H1 (cell line): ENCODE results near the gene NHSL2. TPM values are rescaled to one million over a fixed set of nuclear protein-coding genes. Genes with fewer than 3 reads are reported as not detected.

Source experiments
- CTCF ChIA-PET: fragments of 300-600 bp; sonication (Branson Sonifier 250); formaldehyde crosslinking; loops from one replicate; lab custom pipeline; 2021; ENCODE audit not compliant: partially characterized antibody; lab: Charles Lee
- POLR2A ChIA-PET: fragments of 300-600 bp; sonication (Branson Sonifier 250); formaldehyde crosslinking; loops from one replicate; lab custom pipeline; 2021; ENCODE audit warnings: inconsistent platforms; ENCODE audit not compliant: partially characterized antibody; lab: Charles Lee
- DNase-seq, 2 experiments: peaks; one replicate each; pipeline versions ENCODE4 v3.0.0 to v3.0.0-alpha.2; 2010 to 2022; ENCODE audit warnings: low spot score in 2 of 2, low read depth in 1 of 2, mixed read lengths in 1 of 2
- FAIRE-seq: peaks from 2 replicates; lab custom pipeline; 2011; peaks lifted over from hg19 to GRCh38; lab: Jason Lieb, UNC
- H2AFZ ChIP-seq: 2 replicates; pipeline ENCODE4 v1.8.1; 2012; ENCODE audit warnings: low read length, inconsistent platforms
- H2AK5ac ChIP-seq: 2 replicates; pipeline ENCODE4 v1.6.1; 2013; ENCODE audit warnings: low read depth, low read length
- H2BK120ac ChIP-seq: replicated peaks from 2 replicates; pipeline ENCODE3; 2013; ENCODE audit warnings: low read depth, low read length, inconsistent platforms
- H2BK12ac ChIP-seq: 2 replicates; pipeline ENCODE4 v1.6.1; 2013; ENCODE audit warnings: low read depth, low read length
- H2BK15ac ChIP-seq: 2 replicates; pipeline ENCODE4 v1.6.1; 2013; ENCODE audit warnings: low read length
- H2BK20ac ChIP-seq: 2 replicates; pipeline ENCODE4 v1.6.1; 2013; ENCODE audit warnings: low read length
- H2BK5ac ChIP-seq: 2 replicates; pipeline ENCODE4 v1.6.1; 2013; ENCODE audit warnings: low read depth, low read length
- H3K14ac ChIP-seq: 2 replicates; pipeline ENCODE4 v1.6.1; 2013; ENCODE audit warnings: inconsistent platforms; ENCODE audit not compliant: insufficient read length
- H3K18ac ChIP-seq: 2 replicates; pipeline ENCODE4 v1.6.1; 2013; ENCODE audit warnings: low read length; ENCODE audit errors: extremely low read depth
- H3K23ac ChIP-seq: 2 replicates; pipeline ENCODE4 v1.6.1; 2013; ENCODE audit warnings: inconsistent platforms; ENCODE audit not compliant: insufficient read length
- H3K23me2 ChIP-seq: 2 replicates; pipeline ENCODE4 v1.6.1; 2013; ENCODE audit warnings: low read depth, low read length
- H3K27ac ChIP-seq: 2 replicates; pipeline ENCODE4 v1.6.1; 2011; ENCODE audit warnings: low read depth, low read length, inconsistent platforms
- H3K27me3 ChIP-seq, 4 experiments: replicated peaks in 1 of 4; 1 replicate in 1 of 4; 2 replicates in 3 of 4; pipeline versions ENCODE4 v1.6.1 to v1.8.1; 2011 to 2013; ENCODE audit warnings: low read length in 3 of 4, mild to moderate bottlenecking in 3 of 4, inconsistent platforms in 2 of 4, mixed read lengths in 2 of 4, moderate library complexity in 1 of 4; ENCODE audit not compliant: control insufficient read depth in 3 of 4, insufficient read depth in 3 of 4; ENCODE audit errors: extremely low read depth in 1 of 4
- H3K36me3 ChIP-seq, 4 experiments: 2 replicates each; pipeline versions ENCODE4 v1.6.1 to v1.8.1; 2011 to 2013; ENCODE audit warnings: mild to moderate bottlenecking in 4 of 4, low read length in 3 of 4, moderate library complexity in 2 of 4, control low read depth in 1 of 4, inconsistent platforms in 1 of 4; ENCODE audit not compliant: insufficient read depth in 4 of 4, control insufficient read depth in 2 of 4
- H3K4ac ChIP-seq: replicated peaks from 2 replicates; pipeline ENCODE3; 2013; ENCODE audit warnings: low read length, low read depth, mixed read lengths, inconsistent platforms; ENCODE audit not compliant: insufficient read length
- H3K4me1 ChIP-seq, 4 experiments: replicated peaks in 1 of 4; 1 replicate in 1 of 4; 2 replicates in 3 of 4; pipeline versions ENCODE4 v1.6.1 to v1.8.1; 2011 to 2013; ENCODE audit warnings: low read length in 3 of 4, inconsistent platforms in 2 of 4, mixed read lengths in 1 of 4; ENCODE audit not compliant: insufficient read depth in 4 of 4, control insufficient read depth in 3 of 4
- H3K4me2 ChIP-seq, 2 experiments: 2 replicates each; pipeline versions ENCODE4 v1.6.1 to v1.8.1; 2011 to 2013; ENCODE audit warnings: low read depth in 2 of 2, low read length in 2 of 2, control low read depth in 1 of 2, inconsistent platforms in 1 of 2, mild to moderate bottlenecking in 1 of 2; ENCODE audit not compliant: insufficient read depth in 1 of 2
- H3K4me3 ChIP-seq, 4 experiments: fragments of 200-600, 300-600 bp in 1 of 4; sonication (generic), shearing (Covaris generic), sonication (Bioruptor Twin) in 1 of 4; 2 replicates each; pipeline versions ENCODE4 v1.5.1 to v1.8.1; 2011 to 2016; ENCODE audit warnings: low read length in 4 of 4, low read depth in 3 of 4, control low read depth in 2 of 4, inconsistent platforms in 2 of 4, mild to moderate bottlenecking in 2 of 4, mixed read lengths in 1 of 4, moderate library complexity in 1 of 4; ENCODE audit not compliant: insufficient read depth in 2 of 4; ENCODE audit errors: extremely low read depth in 1 of 4
- H3K56ac ChIP-seq: replicated peaks from 2 replicates; pipeline ENCODE3; 2013; ENCODE audit warnings: low read depth, mild to moderate bottlenecking, mixed read lengths, low read length, inconsistent platforms; ENCODE audit not compliant: insufficient read length
- H3K79me1 ChIP-seq: 2 replicates; pipeline ENCODE4 v1.6.1; 2013; ENCODE audit warnings: low read depth, low read length, control low read depth
- H3K79me2 ChIP-seq, 2 experiments: 2 replicates each; pipeline versions ENCODE4 v1.6.1 to v1.8.1; 2012 to 2013; ENCODE audit warnings: low read length in 2 of 2, mild to moderate bottlenecking in 2 of 2, inconsistent platforms in 1 of 2; ENCODE audit not compliant: insufficient read depth in 2 of 2, control insufficient read depth in 1 of 2
- H3K9ac ChIP-seq, 4 experiments: replicated peaks in 1 of 4; 1 replicate in 1 of 4; 2 replicates in 3 of 4; pipeline versions ENCODE4 v1.6.1 to v1.8.1; 2011 to 2013; ENCODE audit warnings: low read depth in 3 of 4, low read length in 3 of 4, control low read depth in 2 of 4, mild to moderate bottlenecking in 2 of 4, moderate library complexity in 2 of 4, inconsistent platforms in 1 of 4; ENCODE audit errors: extremely low read depth in 1 of 4
- H3K9me3 ChIP-seq, 2 experiments: 2 replicates each; pipeline versions ENCODE4 v1.6.1 to v1.8.1; 2012 to 2013; ENCODE audit warnings: mild to moderate bottlenecking in 2 of 2, moderate library complexity in 2 of 2, control low read depth in 1 of 2, inconsistent platforms in 1 of 2, low read depth in 1 of 2, low read length in 1 of 2, mixed read lengths in 1 of 2; ENCODE audit not compliant: insufficient read depth in 2 of 2
- H4K20me1 ChIP-seq, 2 experiments: replicated peaks in 1 of 2; 2 replicates each; pipeline versions ENCODE3 to v1.8.1; 2011 to 2013; ENCODE audit warnings: inconsistent platforms in 2 of 2, low read length in 2 of 2, mild to moderate bottlenecking in 1 of 2; ENCODE audit not compliant: insufficient read depth in 2 of 2, control insufficient read depth in 1 of 2
- H4K5ac ChIP-seq: 2 replicates; pipeline ENCODE4 v1.6.1; 2013; ENCODE audit warnings: low read length, low read depth, mixed read lengths, inconsistent platforms; ENCODE audit not compliant: insufficient read length
- H4K8ac ChIP-seq: 2 replicates; pipeline ENCODE4 v1.8.0; 2013; ENCODE audit warnings: mild to moderate bottlenecking, moderate library complexity, low read length, inconsistent platforms; ENCODE audit not compliant: insufficient read depth; ENCODE audit errors: extremely low read depth
- H4K91ac ChIP-seq: replicated peaks from 2 replicates; pipeline ENCODE3; 2013; ENCODE audit warnings: low read length, mixed read lengths, inconsistent platforms; ENCODE audit not compliant: insufficient read length
- BACH1 ChIP-seq: IDR thresholded peaks from 2 replicates; pipeline ENCODE4 v1.6.1; 2012; ENCODE audit warnings: low read length, improper control_type of control experiment
- HDAC2 ChIP-seq, 2 experiments: fragments of 300-600 bp in 1 of 2; sonication (generic) in 1 of 2; IDR thresholded peaks; 2 replicates each; pipeline ENCODE4 v1.6.1; 2011 to 2012; ENCODE audit warnings: low read depth in 2 of 2, low read length in 2 of 2, mild to moderate bottlenecking in 2 of 2, moderate library complexity in 2 of 2, borderline replicate concordance in 1 of 2, inconsistent platforms in 1 of 2
- RBBP5 ChIP-seq: IDR thresholded peaks from 2 replicates; pipeline ENCODE4 v1.7.1; 2012; ENCODE audit warnings: low read depth, mild to moderate bottlenecking, inconsistent platforms, low read length, moderate library complexity, borderline replicate concordance
- SUZ12 ChIP-seq: fragments of 200-600 bp; sonication (generic); IDR thresholded peaks from 2 replicates; pipeline ENCODE4 v1.6.1; 2012; ENCODE audit warnings: mild to moderate bottlenecking, inconsistent platforms, low read length, moderate library complexity, mixed read lengths
- WGBS, 2 experiments: shearing (Covaris generic) in 1 of 2; methylation state at CpG; one replicate each; pipeline versions ENCODE4 v1.1.6 to v1.1.7; 2013 to 2015; ENCODE audit warnings: low lambda C conversion rate in 2 of 2, mixed read lengths in 2 of 2, inconsistent platforms in 1 of 2, low coverage in 1 of 2, missing lambda C conversion rate in 1 of 2; ENCODE audit not compliant: insufficient replicate concordance in 2 of 2, insufficient coverage in 1 of 2, insufficient read length in 1 of 2; ENCODE audit errors: extremely low coverage in 1 of 2, missing lambda C conversion rate in 1 of 2; 5-methylcytosine and 5-hydroxymethylcytosine counted together
- polyA plus RNA-seq, 7 experiments: library from polyadenylated mRNA; depleted of rRNA in 3 of 7; stranded (reverse) in 5 of 7; unstranded in 2 of 7; fragments of >200 nt in 5 of 7; fragments of 200-250 nt in 2 of 7; gene quantifications; 1 replicate in 5 of 7; 2 replicates in 1 of 7; 4 replicates in 1 of 7; pipeline versions ENCODE4 v1.2.1 to v1.2.3, GENCODE V29; 2011 to 2013; ENCODE audit warnings: missing spikeins in 2 of 7, mixed read lengths in 2 of 7
- total RNA-seq: library from RNA; stranded (reverse); fragmentation: NEBNext Ultra II Directional; extraction: Animal tissue kit (Norgen Biotek cat#: 25700); gene quantifications from 2 replicates; pipeline ENCODE4 v1.2.1, GENCODE V29; 2021

The NHSL2 gene
- total and polyA plus RNA-seq, 2 of the 8 experiments (the other 6 are each of a cell fraction or from before 2014, with no cell fraction given): 3.7 to 7.2 TPM

DNA sequence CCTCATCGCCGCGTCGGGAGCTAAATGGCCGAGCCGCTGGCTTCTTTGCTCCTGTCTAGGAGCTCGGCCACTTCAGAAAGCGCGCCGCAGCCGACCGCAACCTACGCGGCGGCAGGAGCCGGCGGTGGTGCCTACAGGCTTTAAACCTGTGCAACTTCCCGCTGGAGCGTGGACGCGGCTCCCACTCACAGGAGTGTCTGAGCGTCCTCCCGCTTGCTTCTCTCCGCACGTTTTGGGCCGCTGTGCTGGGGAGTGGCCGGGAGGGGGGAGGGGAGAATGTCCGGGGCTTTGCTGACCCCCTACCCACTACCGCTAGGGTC is 1.0 kb downstream of the NHSL2 start:
- FAIRE-seq (no peak), DNase-seq (no peak)
- H3K23ac ChIP-seq: no peak overlapping the region
- H3K27ac ChIP-seq: peak overlapping the region; percentile 45; the same call in 1 of the 2 replicates
- peak overlapping the region in 3 of 4 experiments; percentile 25 to 47 (median 34); a peak in 5 of 7 replicates for H3K9ac ChIP-seq
- H3K27me3 ChIP-seq: no peaks in the 10 kb centered on the region
- peak overlapping the region; percentile 30 for H3K56ac ChIP-seq
- H3K4ac ChIP-seq: no peak overlapping the region
- H2BK15ac ChIP-seq: no peak overlapping the region
- H2AFZ ChIP-seq: no peak overlapping the region
- H2BK120ac ChIP-seq: no peak overlapping the region
- no peak overlapping the region; the same call in 1 of the 2 replicates for H3K18ac ChIP-seq
- H2AK5ac ChIP-seq: no peak overlapping the region
- peaks cover 0 to 4% of the 10 kb centered on the region in 2 experiments for H4K20me1 ChIP-seq
- H3K4me2 ChIP-seq: peak overlapping the region; percentile 77 to 87
- H4K8ac ChIP-seq: no peak overlapping the region
- no peak overlapping the region for H2BK5ac ChIP-seq
- no peak overlapping the region for H3K14ac ChIP-seq
- H3K4me1 ChIP-seq: peaks cover 2 to 8% (median 6%) of the 10 kb centered on the region in 4 experiments; a peak in 4 of 7 replicates
- no peak overlapping the region for H4K5ac ChIP-seq
- POLR2A ChIA-PET: interaction anchor here (0.7 to 3.5 kb wide), 12 partner anchors 8 to 106 kb away, joined by 3 to 18 read pairs (median 4); no protein-coding TSS in a partner anchor
- H3K79me1 ChIP-seq: 0 out of 2 replicates have a peak, but pooled peaks cover 3% of the 10 kb centered on the region
- CTCF ChIA-PET: interaction anchor here (0.5 to 7.0 kb wide), 12 partner anchors 26 to 401 kb away, joined by 3 to 68 read pairs (median 4); no protein-coding TSS in a partner anchor
- no peak overlapping the region for H2BK12ac ChIP-seq
- H4K91ac ChIP-seq: no peak overlapping the region
- TF ChIP-seq HDAC2 (IDR thresholded peaks at IDR 0.05; ENCODE audit: borderline replicate concordance in 1 of 2, low read depth in 2 of 2, low read length in 2 of 2) (no peak), RBBP5 (peak; percentile 48; the same call in 1 of the 2 replicates), BACH1 (no peak), SUZ12 (no peak)
- TF ChIP-seq, all 59 proteins: peak for 1
- 7% methylated on average over 2 of the region's 29 CpGs; no CpG with 5 or more reads in 1 of the 2 experiments for WGBS, 2 experiments
- H3K23me2 ChIP-seq: peaks cover 4% of the 10 kb centered on the region; the same call in 1 of the 2 replicates
- H3K9me3 ChIP-seq: no peaks in the 10 kb centered on the region
- H3K36me3 ChIP-seq: no peaks in the 10 kb centered on the region
- H3K4me3 ChIP-seq: peak overlapping the region; percentile 53 to 86 (median 72)
- H3K79me2 ChIP-seq: peaks cover 3 to 44% of the 10 kb centered on the region in 2 experiments; a peak in 3 of 4 replicates
- no peak overlapping the region for H2BK20ac ChIP-seq
